ENCODE results near the gene M1AP. TPM values are rescaled to one million over a fixed set of nuclear protein-coding genes. Genes with fewer than 3 reads are reported as not detected.

M1AP gene
- polyA plus RNA-seq, 2 of the 4 experiments (the other 2 are of a cell fraction) = not detected

DNA sequence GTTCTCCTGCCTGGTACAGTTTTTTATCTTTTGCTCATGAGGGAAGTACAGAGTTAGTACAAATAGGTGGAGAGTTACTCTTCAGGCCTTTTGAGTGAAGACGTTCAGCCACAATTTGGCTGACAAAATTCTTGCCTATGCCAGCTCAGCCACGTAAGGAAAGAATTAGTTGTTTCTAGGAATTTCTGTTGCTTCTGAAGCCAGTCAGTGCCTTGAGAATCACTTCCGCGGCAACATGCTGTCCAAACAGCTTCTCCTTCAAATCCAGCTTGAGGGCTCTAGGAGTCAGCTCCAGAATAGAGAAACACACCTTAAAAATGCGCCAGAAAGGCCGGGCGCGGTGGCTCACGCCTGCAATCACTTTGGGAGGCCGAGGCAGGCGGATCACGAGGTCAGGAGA, 27.5 kb downstream of the M1AP start:
- TF ChIP-seq, protein P1, sequence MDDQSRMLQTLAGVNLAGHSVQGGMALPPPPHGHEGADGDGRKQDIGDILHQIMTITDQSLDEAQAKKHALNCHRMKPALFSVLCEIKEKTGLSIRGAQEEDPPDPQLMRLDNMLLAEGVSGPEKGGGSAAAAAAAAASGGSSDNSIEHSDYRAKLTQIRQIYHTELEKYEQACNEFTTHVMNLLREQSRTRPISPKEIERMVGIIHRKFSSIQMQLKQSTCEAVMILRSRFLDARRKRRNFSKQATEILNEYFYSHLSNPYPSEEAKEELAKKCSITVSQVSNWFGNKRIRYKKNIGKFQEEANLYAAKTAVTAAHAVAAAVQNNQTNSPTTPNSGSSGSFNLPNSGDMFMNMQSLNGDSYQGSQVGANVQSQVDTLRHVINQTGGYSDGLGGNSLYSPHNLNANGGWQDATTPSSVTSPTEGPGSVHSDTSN (IDR thresholded peaks at IDR 0.05) = no peak
- TF ChIP-seq BHLHE40 (IDR thresholded peaks at IDR 0.05; ENCODE audit: low read depth, low read length) (no peak), MYC (IDR thresholded peaks at IDR 0.05; ENCODE audit: borderline replicate concordance, low read length) (no peak), MAX (IDR thresholded peaks at IDR 0.05) (no peak), PHF8 (IDR thresholded peaks at IDR 0.05; ENCODE audit: borderline replicate concordance, low read depth) (no peak), USF2 (IDR thresholded peaks at IDR 0.05) (no peak), SMC3 (IDR thresholded peaks at IDR 0.05) (no peak), TFCP2L1 (CRISPR knock-in tag; IDR thresholded peaks at IDR 0.05) (no peak), KDM5A (IDR thresholded peaks at IDR 0.05) (no peak), ZC3H11A (IDR thresholded peaks at IDR 0.05) (no peak)
- ChIA-PET POLR2A (no interaction called here), CTCF (interaction anchor here (1.0 kb wide), 1 partner anchor 32 kb away, joined by 3 read pairs; no protein-coding TSS in a partner anchor)
- 83% methylated on average over 12 of the region's 12 CpGs for WGBS (ENCODE audit: missing lambda C conversion rate)
- no peaks in the 10 kb centered on the region for H3K9me3 ChIP-seq
- no peaks in the 10 kb centered on the region for H3K4me1 ChIP-seq
- DNase-seq (ENCODE audit: low read depth in 1 of 2, low spot score in 1 of 2) (no peak), ATAC-seq (no peak), FAIRE-seq (no peak)
- H3K4me3 ChIP-seq = no peak overlapping the region
- no peak overlapping the region for H3K27ac ChIP-seq
- no peak overlapping the region for H3K4me2 ChIP-seq

DNA sequence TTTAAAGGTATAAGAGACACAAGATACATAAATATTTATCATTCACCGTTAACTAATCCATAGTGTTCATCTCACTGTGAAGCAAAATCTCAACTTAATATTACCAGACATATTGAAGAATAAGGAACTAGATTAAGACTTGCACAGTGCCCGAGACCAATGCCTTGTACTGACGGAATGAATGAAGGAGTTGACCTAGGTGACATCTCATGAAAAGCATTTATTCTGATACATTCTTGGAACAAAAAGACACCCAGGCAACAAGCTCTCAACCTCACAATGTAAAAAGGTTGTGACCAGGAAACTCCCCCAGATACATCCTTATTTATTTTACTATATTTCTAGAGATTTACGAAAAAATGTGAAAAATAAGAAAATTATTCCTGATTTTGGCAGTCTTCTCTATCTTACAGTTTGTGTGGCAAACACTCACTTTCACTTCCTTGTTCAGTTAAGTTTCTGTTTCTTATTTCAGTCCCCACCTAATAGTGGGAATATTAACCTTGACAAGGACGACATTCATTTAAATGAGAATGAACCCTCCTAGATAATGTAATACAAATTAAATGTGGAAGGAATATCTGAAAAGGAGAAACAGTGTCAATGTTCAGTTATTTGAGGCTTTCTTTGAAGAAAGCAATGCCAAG, 28.4 kb downstream of the M1AP start:
- POLR2A ChIA-PET = no interaction called here
- Histone ChIP-seq H3K27ac (no peak overlapping the region), H3K4me2 (no peak overlapping the region), H3K4me3 (no peak overlapping the region), H3K9me3 (no peaks in the 10 kb centered on the region), H3K4me1 (no peaks in the 10 kb centered on the region)
- CTCF ChIA-PET = interaction anchor here (0.7 kb wide), 1 partner anchor 71 kb away, joined by 4 read pairs; no protein-coding TSS in a partner anchor
- FAIRE-seq (no peak), ATAC-seq (no peak), DNase-seq (ENCODE audit: low read depth in 1 of 2, low spot score in 1 of 2) (no peak)
- whole genome bisulfite sequencing (ENCODE audit: missing lambda C conversion rate) = 46% methylated on average over 5 of the region's 5 CpGs
- no peak for TF ChIP-seq MAFK (IDR thresholded peaks at IDR 0.05; ENCODE audit: partially characterized antibody)

DNA sequence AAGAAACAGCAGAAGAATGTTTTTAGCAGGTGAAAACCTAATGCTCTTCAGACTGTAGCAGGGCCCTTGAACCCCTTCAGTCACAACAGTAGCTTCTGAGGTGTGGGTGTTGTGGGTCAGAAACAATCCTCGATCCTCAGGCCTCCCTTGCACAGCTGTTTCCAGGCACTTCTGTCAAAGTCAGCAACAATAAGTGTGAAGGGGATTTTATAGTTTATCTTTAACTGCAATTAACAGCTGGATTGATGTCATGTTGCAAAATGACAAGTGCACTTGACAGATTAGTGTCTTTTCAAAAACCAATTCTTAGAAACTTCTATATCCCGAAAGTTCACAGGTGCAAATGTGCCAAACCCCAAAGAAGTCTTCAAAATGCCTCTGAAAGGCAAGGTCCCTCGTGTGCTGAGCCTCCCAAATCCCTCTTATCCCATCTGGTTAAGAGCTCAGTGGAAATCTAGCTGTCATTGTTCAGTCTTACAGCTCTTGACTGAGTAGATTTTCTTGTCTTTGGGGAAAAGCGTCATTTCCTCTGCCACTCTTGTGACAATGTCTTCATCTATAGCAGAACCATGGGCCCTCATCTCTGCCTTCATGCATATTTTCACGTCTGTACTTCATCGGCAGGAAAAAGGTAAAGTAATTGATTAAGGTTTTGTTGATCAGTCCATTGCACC, 29.6 kb downstream of the M1AP start:
- ChIA-PET CTCF (interaction anchor here (1.2 kb wide), 1 partner anchor 25 kb away, joined by 3 read pairs; no protein-coding TSS in a partner anchor), POLR2A (no interaction called here)
- WGBS (ENCODE audit: missing lambda C conversion rate) = 36% methylated on average over 6 of the region's 6 CpGs
- FAIRE-seq (no peak), DNase-seq (ENCODE audit: low read depth in 1 of 2, low spot score in 1 of 2) (no peak), ATAC-seq (no peak; a peak in 1 of 6 replicates)
- no peaks in the 10 kb centered on the region for H3K4me1 ChIP-seq
- H3K4me3 ChIP-seq = no peak overlapping the region
- no peak overlapping the region for H3K27ac ChIP-seq
- H3K4me2 ChIP-seq = no peak overlapping the region
- no peaks in the 10 kb centered on the region for H3K9me3 ChIP-seq
- TF ChIP-seq PHF8 (IDR thresholded peaks at IDR 0.05; ENCODE audit: borderline replicate concordance, low read depth) = no peak
- no peak for TF ChIP-seq ZC3H11A (IDR thresholded peaks at IDR 0.05)
- TF ChIP-seq ZSCAN20 (CRISPR knock-in tag; IDR thresholded peaks at IDR 0.05) = no peak
- no peak for TF ChIP-seq JUNB (IDR thresholded peaks at IDR 0.05)
- TF ChIP-seq HEYL (CRISPR knock-in tag; IDR thresholded peaks at IDR 0.05) = no peak
- no peak for TF ChIP-seq REST (IDR thresholded peaks at IDR 0.05)
- TF ChIP-seq USF2 (IDR thresholded peaks at IDR 0.05) = no peak
- no peak for TF ChIP-seq RAD21 (conservative IDR thresholded peaks at IDR 0.05 in 1 of 2, IDR thresholded peaks at IDR 0.05 in 1 of 2)
- TF ChIP-seq RCOR1 (IDR thresholded peaks at IDR 0.05; ENCODE audit: low read depth, low read length) = no peak
- no peak for TF ChIP-seq MAFK (IDR thresholded peaks at IDR 0.05; ENCODE audit: partially characterized antibody)
- TF ChIP-seq CTCF (IDR thresholded peaks at IDR 0.05) = no peak
- TF ChIP-seq HOXB5 (CRISPR knock-in tag; IDR thresholded peaks at IDR 0.05) = no peak
- no peak for TF ChIP-seq HOXA7 (CRISPR knock-in tag; IDR thresholded peaks at IDR 0.05)
- no peak for TF ChIP-seq ZFP36 (IDR thresholded peaks at IDR 0.05; ENCODE audit: borderline replicate concordance, partially characterized antibody)
- TF ChIP-seq, protein P2, sequence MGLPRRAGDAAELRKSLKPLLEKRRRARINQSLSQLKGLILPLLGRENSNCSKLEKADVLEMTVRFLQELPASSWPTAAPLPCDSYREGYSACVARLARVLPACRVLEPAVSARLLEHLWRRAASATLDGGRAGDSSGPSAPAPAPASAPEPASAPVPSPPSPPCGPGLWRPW (IDR thresholded peaks at IDR 0.05) = no peak
- no peak for TF ChIP-seq NR3C1 (IDR thresholded peaks at IDR 0.05)
